Measurements from ENCODE around the gene CD22. TPM values are rescaled to one million over a fixed set of nuclear protein-coding genes. Genes with fewer than 3 reads are reported as not detected.

The CD22 gene
- total and polyA plus RNA-seq, 2 of the 8 experiments (the other 6 are each of a cell fraction or from before 2014, with no cell fraction given), result 0.06 to 0.60 TPM

DNA sequence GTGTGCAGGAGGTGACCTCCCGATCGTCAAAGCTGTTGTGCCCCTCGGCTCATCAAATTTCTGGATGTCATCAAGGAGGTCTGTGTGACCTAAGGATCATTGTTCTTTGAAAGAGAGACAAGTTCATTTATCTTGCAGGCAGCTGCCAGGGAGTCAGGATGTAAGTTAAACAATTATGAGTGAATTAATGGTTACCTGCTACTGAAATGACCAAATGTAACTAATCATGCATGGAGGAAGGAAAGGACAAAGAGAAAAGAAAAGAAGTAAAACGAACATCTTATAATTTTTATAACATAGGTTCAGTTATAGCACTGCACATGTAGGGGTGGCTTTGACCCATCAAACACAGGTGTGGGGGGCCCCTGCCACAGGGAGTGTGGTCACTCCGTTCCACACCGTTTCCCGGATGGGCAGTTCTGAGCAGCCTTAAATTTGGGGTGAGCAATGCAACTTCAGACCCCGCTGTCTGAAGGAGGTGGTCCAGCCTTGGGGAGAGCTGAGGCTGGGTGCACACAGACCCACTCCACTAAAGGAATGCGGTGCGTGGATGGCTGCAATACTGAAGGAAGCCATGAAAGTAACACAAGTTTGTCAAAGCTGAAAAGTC is 5.3 kb downstream of the CD22 start (continued):
- no peak for TF ChIP-seq SIN3A (conservative IDR thresholded peaks at IDR 0.05 in 1 of 2, IDR thresholded peaks at IDR 0.05 in 1 of 2; ENCODE audit: low read depth in 1 of 2, low read length in 2 of 2)

All from H1 (cell line).